Keratinocyte (primary cell): ENCODE data around the gene NEUROD1. TPM values are rescaled to one million over a fixed set of nuclear protein-coding genes. Genes with fewer than 3 reads are reported as not detected.
A peak's percentile ranks its signal among the peaks of the same experiment; 100 is the strongest.

Source experiments
- DNase-seq: peaks from one replicate; pipeline ENCODE4 v3.0.0-alpha.2; 2011; ENCODE audit warnings: low read depth, missing footprints, low spot score
- FAIRE-seq: peaks from 2 replicates; lab custom pipeline; 2011; peaks lifted over from hg19 to GRCh38; lab: Jason Lieb, UNC
- H2AFZ ChIP-seq: 2 replicates; pipeline ENCODE4 v1.6.0; 2012; ENCODE audit warnings: low read length, control low read depth, inconsistent platforms; ENCODE audit not compliant: control insufficient read depth
- H3K27ac ChIP-seq: 2 replicates; pipeline ENCODE4 v1.5.1; 2011; ENCODE audit warnings: low read length; ENCODE audit not compliant: control insufficient read depth, insufficient read depth
- H3K27me3 ChIP-seq: 3 replicates; pipeline ENCODE4 v1.6.0; 2011; ENCODE audit warnings: low read length; ENCODE audit not compliant: control insufficient read depth, insufficient read depth; ENCODE audit errors: extremely low read depth
- H3K36me3 ChIP-seq, 2 experiments: 2 replicates in 1 of 2; 3 replicates in 1 of 2; pipeline ENCODE4 v1.5.1; 2011; ENCODE audit warnings: low read length in 2 of 2, mild to moderate bottlenecking in 1 of 2; ENCODE audit not compliant: control insufficient read depth in 2 of 2, insufficient read depth in 2 of 2; ENCODE audit errors: extremely low read depth in 1 of 2
- H3K4me1 ChIP-seq: 3 replicates; pipeline ENCODE4 v1.5.1; 2011; ENCODE audit warnings: low read length; ENCODE audit not compliant: control insufficient read depth, insufficient read depth; ENCODE audit errors: extremely low read depth
- H3K4me2 ChIP-seq: 3 replicates; pipeline ENCODE4 v1.6.0; 2011; ENCODE audit warnings: low read depth, low read length; ENCODE audit not compliant: control insufficient read depth, insufficient read depth; ENCODE audit errors: extremely low read depth
- H3K4me3 ChIP-seq, 3 experiments: fragments of 200-600 bp in 1 of 3; sonication (generic) in 1 of 3; 2 replicates in 2 of 3; 3 replicates in 1 of 3; pipeline ENCODE4 v1.5.1; 2011 to 2016; ENCODE audit warnings: low read length in 3 of 3, mild to moderate bottlenecking in 3 of 3, control low read depth in 2 of 3, inconsistent platforms in 1 of 3, low read depth in 1 of 3, mixed read lengths in 1 of 3, mixed run types in 1 of 3, moderate library complexity in 1 of 3; ENCODE audit not compliant: control insufficient read depth in 2 of 3, insufficient read depth in 2 of 3; ENCODE audit errors: extremely low read depth in 1 of 3
- H3K79me2 ChIP-seq: 2 replicates; pipeline ENCODE4 v1.6.0; 2012; ENCODE audit warnings: low read length; ENCODE audit not compliant: control insufficient read depth, insufficient read depth
- H3K9ac ChIP-seq: 3 replicates; pipeline ENCODE4 v1.6.0; 2011; ENCODE audit warnings: low read length; ENCODE audit not compliant: control insufficient read depth, insufficient read depth; ENCODE audit errors: extremely low read depth
- H3K9me1 ChIP-seq: 3 replicates; pipeline ENCODE4 v1.6.0; 2011; ENCODE audit warnings: low read length; ENCODE audit not compliant: control insufficient read depth, insufficient read depth; ENCODE audit errors: extremely low read depth
- H3K9me3 ChIP-seq: 2 replicates; pipeline ENCODE4 v1.5.1; 2012; ENCODE audit warnings: low read depth, low read length; ENCODE audit not compliant: control insufficient read depth
- H4K20me1 ChIP-seq: 3 replicates; pipeline ENCODE4 v1.6.0; 2011; ENCODE audit warnings: low read length; ENCODE audit not compliant: control insufficient read depth, insufficient read depth; ENCODE audit errors: extremely low read depth
- CTCF ChIP-seq, 3 experiments: IDR thresholded peaks in 1 of 3; conservative IDR thresholded peaks in 1 of 3; optimal IDR thresholded peaks in 1 of 3; 2 replicates in 2 of 3; 3 replicates in 1 of 3; pipeline versions ENCODE3 to v1.5.1; 2011; ENCODE audit warnings: low read length in 3 of 3, mild to moderate bottlenecking in 3 of 3, moderate library complexity in 2 of 3, control low read depth in 1 of 3, inconsistent platforms in 1 of 3; ENCODE audit not compliant: insufficient read depth in 2 of 3; ENCODE audit errors: extremely low read depth in 1 of 3
- EZH2 ChIP-seq: IDR thresholded peaks from one replicate; pipeline ENCODE4 v1.6.1; 2012; ENCODE audit warnings: inconsistent platforms, mild to moderate bottlenecking, low read length, moderate library complexity
- dilution Hi-C: fragments of 300-500 bp; cut with MboI; formaldehyde crosslinking; loops from one replicate; pipeline ENCODE4 v1.7.0; 2020; ENCODE audit warnings: low sequenced_read_pairs; ENCODE audit not compliant: extremely low pct_ligation_motif_present
- polyA plus RNA-seq, 5 experiments: library from polyadenylated mRNA; depleted of rRNA in 3 of 5; stranded (reverse) in 3 of 5; stranded (forward) in 1 of 5; unstranded in 1 of 5; fragments of >200 nt; gene quantifications; 1 replicate in 1 of 5; 2 replicates in 3 of 5; 3 replicates in 1 of 5; pipeline versions ENCODE4 v1.2.1 to v1.2.3, GENCODE V29; 2011 to 2012; ENCODE audit warnings: missing spikeins in 2 of 5, low read depth in 1 of 5, low replicate concordance in 1 of 5

The NEUROD1 gene
- polyA plus RNA-seq, 1 donor (not counting 4 experiments of a cell fraction or from before 2014, with no cell fraction given), result not detected

- H3K79me2 ChIP-seq, result no peaks in the 10 kb centered on the region
- H3K4me2 ChIP-seq, result no peak overlapping the region
- H3K9ac ChIP-seq, result no peak overlapping the region
- peaks cover 6% of the 10 kb centered on the region for H3K4me1 ChIP-seq
- no peaks in the 10 kb centered on the region for H4K20me1 ChIP-seq
- H3K9me3 ChIP-seq, result no peaks in the 10 kb centered on the region
- H3K36me3 ChIP-seq, result no peaks in the 10 kb centered on the region
- TF ChIP-seq CTCF (optimal IDR thresholded peaks at IDR 0.05 in 1 of 3, IDR thresholded peaks at IDR 0.05 in 1 of 3, conservative IDR thresholded peaks at IDR 0.05 in 1 of 3; ENCODE audit: extremely low read depth in 1 of 3, insufficient read depth in 2 of 3, low read length in 3 of 3) (no peak), EZH2 (peak; percentile 28)
- no peaks in the 10 kb centered on the region for H3K9me1 ChIP-seq
- FAIRE-seq (no peak), DNase-seq (no peak)
- no peak overlapping the region for H3K27ac ChIP-seq
- dilution Hi-C loops, result no loop called here
- H3K4me3 ChIP-seq, result no peak overlapping the region
- H2AFZ ChIP-seq, result no peak overlapping the region
- peaks cover 73% of the 10 kb centered on the region for H3K27me3 ChIP-seq
These were observed 755 bp downstream of the NEUROD1 start for GRCh38 chr2:181679544-181679979.

- Histone ChIP-seq H3K9ac (no peak overlapping the region), H3K27me3 (peaks cover 67% of the 10 kb centered on the region), H3K36me3 (no peaks in the 10 kb centered on the region), H3K27ac (no peak overlapping the region), H4K20me1 (no peaks in the 10 kb centered on the region), H3K4me1 (peaks cover 6% of the 10 kb centered on the region), H3K9me3 (no peaks in the 10 kb centered on the region), H3K79me2 (no peaks in the 10 kb centered on the region), H3K9me1 (no peaks in the 10 kb centered on the region), H2AFZ (no peak overlapping the region), H3K4me2 (no peak overlapping the region), H3K4me3 (no peak overlapping the region)
- no peak for TF ChIP-seq CTCF (optimal IDR thresholded peaks at IDR 0.05 in 1 of 3, IDR thresholded peaks at IDR 0.05 in 1 of 3, conservative IDR thresholded peaks at IDR 0.05 in 1 of 3; ENCODE audit: extremely low read depth in 1 of 3, insufficient read depth in 2 of 3, low read length in 3 of 3)
- TF ChIP-seq EZH2, result peak; percentile 71
- no peak for FAIRE-seq
- dilution Hi-C loops, result no loop called here
- DNase-seq, result no peak
These were observed 1.3 kb downstream of the NEUROD1 start for GRCh38 chr2:181678861-181679543.
